GM19467 (cell line): Measurements from ENCODE around the gene SSNA1.
"Not testable (repeated sequence)": the region's sequence is repeated elsewhere in the genome, so short reads cannot be mapped to it uniquely, and the experiment has no call there.

Experiments used
- ATAC-seq: cut with Tn5 transposase; IDR thresholded peaks from one replicate; pipeline ENCODE4 v1.9.1; 2021; ENCODE audit warnings: mild to moderate bottlenecking, moderate library complexity; ENCODE audit not compliant: unreplicated experiment

The SSNA1 gene

DNA sequence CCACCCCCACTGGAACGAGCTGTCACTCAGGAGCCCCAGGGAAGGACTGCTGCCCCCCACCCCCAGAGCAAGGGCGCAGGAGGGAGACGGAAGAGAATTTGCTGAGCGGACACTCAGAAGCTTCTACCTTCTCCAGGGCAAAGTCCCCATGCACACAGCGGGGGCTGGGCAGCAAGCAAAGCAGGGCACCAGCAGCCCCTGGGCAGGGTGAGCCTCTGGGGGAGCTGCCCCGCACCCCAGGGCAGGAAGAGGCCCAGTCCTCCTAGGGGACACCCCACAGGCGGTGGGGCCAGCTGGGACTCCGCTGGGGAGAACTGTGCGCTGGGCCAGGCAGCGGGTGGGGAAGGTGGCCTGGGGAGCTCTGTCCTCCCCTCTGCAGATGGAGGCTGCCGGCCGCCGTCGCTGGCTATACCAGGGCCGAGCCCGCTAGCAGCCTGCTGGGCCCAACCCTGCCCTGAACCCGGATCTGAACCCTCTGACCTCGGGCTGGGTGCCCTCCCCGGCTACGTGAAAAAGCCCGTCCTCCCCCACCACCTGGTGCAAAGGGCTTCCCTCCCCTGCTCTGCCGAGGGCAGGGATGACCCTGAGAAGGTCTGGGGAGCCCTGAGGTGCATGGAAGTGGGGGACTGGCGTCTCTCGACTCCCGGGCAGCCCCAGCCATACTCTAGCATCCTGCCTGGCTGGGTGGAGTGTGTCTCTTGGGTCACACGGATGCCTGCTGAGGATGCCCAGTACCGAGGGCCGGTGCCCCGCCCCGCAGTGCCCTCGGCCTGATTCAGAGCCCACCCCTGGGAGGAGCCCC is 41.6 kb downstream of the SSNA1 start:
- ATAC-seq = no peak

- no peak for ATAC-seq
These were observed 42.4 kb downstream of the SSNA1 start, which contains the start of gene SLC34A3 for GRCh38 chr9:137230705-137231371. Gene SLC34A3 (plus strand): TSS chr9:137230901. CDS start chr9:137231703, 802 bp downstream.

DNA sequence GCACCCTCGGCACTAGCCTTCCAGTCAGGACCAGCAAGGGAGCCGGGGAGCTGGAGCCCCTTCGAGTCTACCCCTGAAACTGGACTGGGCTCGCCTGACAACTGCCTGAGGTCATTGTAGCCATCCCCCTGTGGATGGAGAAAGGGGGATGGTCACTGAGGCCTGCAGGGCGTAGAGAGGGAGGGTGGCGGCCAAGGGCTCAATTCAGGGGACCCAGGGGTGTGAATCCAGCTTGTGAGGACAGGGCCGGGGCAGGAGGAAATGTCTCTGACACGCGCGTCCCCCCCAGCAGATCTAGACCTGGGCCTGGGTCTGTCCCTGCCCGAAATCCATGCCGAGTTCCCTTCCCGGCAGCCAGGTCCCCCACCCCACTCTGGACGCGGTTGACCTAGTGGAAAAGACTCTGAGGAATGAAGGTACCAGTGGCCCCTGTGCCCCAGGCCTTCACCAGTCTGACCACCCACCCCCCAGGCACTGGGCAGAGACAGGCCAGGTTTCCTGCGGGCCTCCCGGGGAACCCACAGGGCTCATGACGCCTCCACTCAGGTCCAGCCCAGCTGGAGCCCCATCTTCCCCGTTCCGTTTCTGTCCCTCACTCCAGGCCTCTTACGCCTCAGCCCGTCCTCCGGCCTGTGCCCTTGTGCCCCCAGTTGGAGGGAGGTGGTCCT is 43.0 kb downstream of the SSNA1 start:
- ATAC-seq = no peak

DNA sequence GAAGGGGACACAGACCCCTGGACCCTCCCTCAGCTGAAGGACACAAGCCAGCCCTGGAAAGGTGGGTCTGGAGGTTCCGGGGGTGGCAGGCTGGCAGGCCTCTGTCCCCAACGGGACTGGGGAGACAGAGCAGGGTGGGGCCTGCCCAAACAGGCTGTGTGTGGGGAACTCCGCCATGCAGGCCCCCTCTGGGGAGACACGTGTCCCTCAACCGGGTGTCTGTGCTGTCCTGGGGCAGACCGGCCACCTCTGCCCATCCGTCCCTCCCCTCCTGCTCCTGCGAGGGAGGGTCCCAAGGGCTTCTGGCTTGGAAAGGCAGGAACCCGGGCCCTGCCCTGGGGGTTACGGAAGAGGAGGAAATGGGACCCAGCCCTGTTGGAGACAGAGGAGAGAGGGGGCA is 43.6 kb downstream of the SSNA1 start:
- no peak for ATAC-seq

GRCh38 chr9:137232510-137232909 is 44.0 kb downstream of the SSNA1 start:
- ATAC-seq = no peak

DNA sequence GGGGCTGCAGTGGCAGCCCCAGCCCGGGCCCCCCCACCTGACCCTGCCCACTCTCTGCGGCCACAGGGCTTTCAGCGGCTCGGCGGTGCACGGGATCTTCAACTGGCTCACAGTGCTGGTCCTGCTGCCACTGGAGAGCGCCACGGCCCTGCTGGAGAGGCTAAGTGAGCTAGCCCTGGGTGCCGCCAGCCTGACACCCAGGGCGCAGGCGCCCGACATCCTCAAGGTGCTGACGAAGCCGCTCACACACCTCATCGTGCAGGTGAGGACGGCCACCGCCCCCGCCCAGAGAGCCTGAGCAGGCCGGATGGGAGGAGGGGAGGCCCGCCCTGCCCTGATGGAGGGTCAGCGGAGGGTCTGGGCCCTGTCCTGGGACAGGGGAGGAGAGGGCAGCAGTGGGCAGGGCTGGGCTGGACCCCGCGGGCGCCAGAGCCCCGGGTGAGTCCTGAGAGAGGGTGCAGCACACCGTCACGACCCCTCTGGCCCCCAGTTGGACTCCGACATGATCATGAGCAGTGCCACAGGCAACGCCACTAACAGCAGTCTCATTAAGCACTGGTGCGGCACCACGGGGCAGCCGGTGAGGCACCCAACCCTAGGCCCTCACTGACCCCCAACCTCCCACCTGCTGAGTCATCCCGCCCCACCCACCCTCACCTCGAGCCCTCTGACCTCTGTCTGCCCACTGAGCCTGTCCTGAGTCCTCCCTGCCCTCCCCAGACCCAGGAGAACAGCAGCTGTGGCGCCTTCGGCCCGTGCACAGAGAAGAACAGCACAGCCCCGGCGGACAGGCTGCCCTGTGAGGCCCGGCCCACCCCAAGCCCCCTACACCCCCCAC is 44.9 kb downstream of the SSNA1 start:
- no peak for ATAC-seq

DNA sequence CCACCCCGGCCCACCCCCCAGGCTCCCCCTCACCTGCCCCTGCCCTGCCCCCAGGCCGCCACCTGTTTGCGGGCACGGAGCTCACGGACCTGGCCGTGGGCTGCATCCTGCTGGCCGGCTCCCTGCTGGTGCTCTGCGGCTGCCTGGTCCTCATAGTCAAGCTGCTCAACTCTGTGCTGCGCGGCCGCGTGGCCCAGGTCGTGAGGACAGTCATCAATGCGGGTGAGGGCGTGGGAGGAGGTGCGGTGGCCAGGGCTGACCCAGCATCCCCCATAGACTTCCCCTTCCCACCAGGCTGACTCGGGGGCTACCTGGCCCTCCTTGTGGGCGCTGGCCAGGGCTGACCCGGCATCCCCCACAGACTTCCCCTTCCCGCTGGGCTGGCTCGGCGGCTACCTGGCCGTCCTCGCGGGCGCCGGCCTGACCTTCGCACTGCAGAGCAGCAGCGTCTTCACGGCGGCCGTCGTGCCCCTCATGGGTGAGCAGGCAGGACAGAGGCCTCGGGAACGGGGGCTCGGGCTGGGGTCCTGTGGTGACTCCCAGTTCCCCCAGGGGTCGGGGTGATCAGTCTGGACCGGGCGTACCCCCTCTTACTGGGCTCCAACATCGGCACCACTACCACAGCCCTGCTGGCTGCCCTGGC is 45.7 kb downstream of the SSNA1 start:
- ATAC-seq = no peak

GRCh38 chr9:137234758-137235423 is 46.4 kb downstream of the SSNA1 start:
- no peak for ATAC-seq

DNA sequence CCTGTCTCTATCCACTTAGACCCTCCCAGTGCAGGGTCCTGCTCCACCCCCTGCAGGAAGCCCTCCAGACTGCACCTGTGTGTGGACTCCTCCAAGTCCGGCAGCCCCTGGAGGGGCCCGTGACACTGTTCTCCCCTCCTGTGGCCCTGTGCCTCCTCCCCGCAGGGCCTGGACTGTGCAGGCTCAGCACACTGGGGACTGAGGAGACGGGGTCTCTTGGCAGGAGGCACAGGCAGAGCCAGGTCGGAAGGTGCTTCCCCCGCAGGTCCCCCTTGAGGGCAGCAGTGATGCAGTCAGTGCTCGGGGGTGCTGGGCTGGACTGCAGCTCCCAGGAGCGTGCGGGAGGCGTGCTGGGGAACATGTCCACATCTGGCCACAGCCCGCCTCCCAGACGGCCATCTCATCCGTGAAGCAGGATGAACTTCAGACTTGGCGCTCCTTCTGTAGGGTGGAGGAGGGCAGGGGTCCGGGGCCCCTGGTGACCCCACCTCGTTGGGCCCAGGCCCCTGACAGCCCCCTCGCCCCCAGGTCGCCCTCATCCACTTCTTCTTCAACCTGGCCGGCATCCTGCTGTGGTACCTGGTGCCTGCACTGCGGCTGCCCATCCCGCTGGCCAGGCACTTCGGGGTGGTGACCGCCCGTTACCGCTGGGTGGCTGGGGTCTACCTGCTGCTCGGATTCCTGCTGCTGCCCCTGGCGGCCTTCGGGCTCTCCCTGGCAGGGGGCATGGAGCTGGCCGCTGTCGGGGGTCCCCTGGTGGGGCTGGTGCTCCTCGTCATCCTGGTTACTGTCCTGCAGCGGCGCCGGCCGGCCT is 47.2 kb downstream of the SSNA1 start:
- no peak for ATAC-seq

- no peak for ATAC-seq
These were observed 47.9 kb downstream of the SSNA1 start for GRCh38 chr9:137236238-137236935.

- ATAC-seq = no peak
These were observed 48.5 kb downstream of the SSNA1 start for GRCh38 chr9:137236936-137237421.

GRCh38 chr9:137237759-137238726 is 49.6 kb downstream of the SSNA1 start:
- no peak for ATAC-seq

DNA sequence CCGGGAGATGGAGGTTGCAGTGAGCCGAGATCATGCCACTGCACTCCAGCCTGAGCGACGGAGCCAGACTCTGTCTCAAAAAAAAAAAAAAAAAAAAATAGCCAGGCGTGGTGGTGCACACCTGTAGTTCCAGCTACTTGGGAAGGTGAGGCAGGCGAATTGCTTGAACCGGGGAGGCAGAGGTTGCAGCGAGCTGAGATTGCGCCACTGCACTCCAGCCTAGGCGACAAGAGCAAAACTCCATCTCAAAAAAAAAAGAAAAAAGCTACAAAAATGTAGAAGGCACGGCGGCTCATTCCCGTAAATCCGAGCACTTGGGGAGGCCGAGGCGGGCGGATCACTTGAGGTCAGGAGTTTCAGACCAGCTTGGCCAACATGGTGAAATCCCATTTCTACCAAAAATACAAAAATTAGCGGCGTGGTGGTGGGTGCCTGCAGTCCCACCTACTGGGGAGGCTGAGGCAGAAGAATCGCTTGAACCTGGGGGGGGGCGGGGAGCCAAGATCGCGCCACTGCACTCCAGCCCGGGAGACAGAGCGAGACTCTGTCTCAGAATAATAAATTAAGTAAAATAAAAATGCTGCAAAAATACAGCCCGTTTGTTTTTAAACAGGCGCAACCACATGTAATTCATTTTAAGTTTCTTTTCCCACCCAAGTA is 51.2 kb downstream of the SSNA1 start:
- ATAC-seq = not testable (repeated sequence)
